ENCODE data around the gene PRKCQ.

PRKCQ gene

DNA sequence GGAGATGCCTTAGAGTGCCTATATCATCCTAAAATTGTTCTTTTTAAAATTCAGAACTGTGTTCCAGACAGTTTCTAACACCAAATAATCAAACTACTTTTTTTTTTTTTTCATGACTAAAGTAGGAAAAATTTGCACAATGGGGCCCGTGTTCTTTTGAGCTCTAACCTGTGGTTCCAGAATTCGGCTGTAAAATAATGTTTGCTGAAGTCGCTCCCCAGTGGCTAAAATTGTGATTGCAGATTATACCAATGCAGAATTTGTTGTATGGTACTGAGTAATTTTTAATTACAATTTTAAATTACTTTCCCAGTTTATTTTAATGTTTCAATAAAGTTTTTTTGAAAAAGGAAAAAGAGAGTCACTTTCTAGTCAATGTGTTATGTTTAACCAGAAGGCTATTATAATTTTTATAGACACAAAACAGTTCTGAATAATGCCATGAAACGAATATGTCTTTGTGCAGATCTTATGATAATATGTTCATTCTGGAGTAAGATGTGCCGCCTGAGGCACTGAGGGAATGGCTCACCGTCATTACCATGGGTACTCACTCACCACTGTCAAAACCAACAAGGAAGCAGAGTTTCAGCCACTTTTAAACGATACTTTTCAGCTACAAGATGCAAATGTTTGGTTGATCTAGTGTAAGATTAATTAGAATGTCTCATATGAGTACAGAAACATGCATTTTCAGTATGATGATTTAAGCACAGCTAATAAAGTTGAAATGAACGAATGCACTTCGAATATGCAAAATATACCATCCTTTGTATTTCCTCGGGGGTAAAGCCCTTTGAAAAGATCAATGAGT, 173.6 kb downstream of the PRKCQ start:
- no peak for DNase-seq (ENCODE audit: low spot score)
- Histone ChIP-seq H4K91ac (ENCODE audit: low read depth, low read length, poor library complexity) (no peak overlapping the region), H2BK15ac (ENCODE audit: low read length) (no peak overlapping the region), H3K4me1 (ENCODE audit: control insufficient read depth in 2 of 2, insufficient read depth in 1 of 2, low read depth in 1 of 2, low read length in 2 of 2) (no peaks in the 10 kb centered on the region), H2AFZ (ENCODE audit: low read length) (no peak overlapping the region), H2BK120ac (ENCODE audit: low read depth, low read length) (no peak overlapping the region), H3K14ac (ENCODE audit: low read length) (no peak overlapping the region), H3K18ac (ENCODE audit: low read length) (no peak overlapping the region), H2AK5ac (ENCODE audit: low read depth, low read length) (no peak overlapping the region), H3K9me3 (replicated peaks in 1 of 2; ENCODE audit: control insufficient read depth in 2 of 2, insufficient read depth in 1 of 2, low read depth in 1 of 2, low read length in 2 of 2) (peaks cover 0 to 4% of the 10 kb centered on the region in 2 donors), H3K4me2 (ENCODE audit: insufficient read depth, low read length, poor library complexity, severe bottlenecking) (no peak overlapping the region), H3K27me3 (ENCODE audit: control insufficient read depth in 3 of 3, insufficient read depth in 3 of 3, low read depth in 1 of 3, low read length in 3 of 3) (peaks cover 0 to 14% (median 6%) of the 10 kb centered on the region in 3 experiments), H3K4ac (ENCODE audit: low read length) (no peak overlapping the region), H3K9ac (ENCODE audit: low read depth, low read length, poor library complexity) (no peak overlapping the region), H4K8ac (ENCODE audit: low read depth, low read length) (no peak overlapping the region), H3K79me1 (ENCODE audit: low read depth, low read length) (no peaks in the 10 kb centered on the region), H2BK12ac (ENCODE audit: low read length) (no peak overlapping the region), H3K4me3 (ENCODE audit: low read length in 2 of 2) (no peak overlapping the region), H2BK5ac (ENCODE audit: low read length) (no peak overlapping the region), H3K23ac (ENCODE audit: low read depth, low read length, poor library complexity) (no peak overlapping the region), H3K36me3 (replicated peaks in 1 of 2; ENCODE audit: control insufficient read depth in 2 of 2, insufficient read depth in 2 of 2, low read length in 2 of 2) (peaks cover 0 to 2% of the 10 kb centered on the region in 2 donors), H3K27ac (replicated peaks; ENCODE audit: low read length) (no peak overlapping the region)
- WGBS, 2 donors (ENCODE audit: extremely low coverage in 2 of 2, insufficient read length in 2 of 2, insufficient replicate concordance in 1 of 2) = no CpG with 5 or more reads among the region's 10 CpGs

DNA sequence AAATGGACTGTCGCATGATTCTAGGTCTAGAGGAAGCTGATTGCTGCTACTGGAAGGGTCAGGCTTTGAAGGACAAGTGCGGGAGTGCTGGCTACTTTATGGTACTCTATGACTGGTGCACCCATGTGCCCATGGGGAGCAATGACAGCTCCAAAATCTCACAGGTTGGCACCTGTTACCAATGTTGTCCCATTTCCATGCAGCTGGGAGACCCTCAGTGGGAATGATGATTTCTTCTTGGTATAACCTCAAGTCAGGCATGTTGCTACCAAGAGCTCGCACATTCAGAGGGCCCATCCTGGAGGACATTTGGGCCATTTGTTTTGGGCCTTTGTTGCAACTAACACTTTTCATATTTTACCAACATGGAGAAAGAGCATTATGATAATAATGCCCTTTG, 174.4 kb downstream of the PRKCQ start:
- H2BK12ac ChIP-seq (ENCODE audit: low read length) = no peak overlapping the region
- H3K27ac ChIP-seq (replicated peaks; ENCODE audit: low read length) = no peak overlapping the region
- H3K4me1 ChIP-seq (ENCODE audit: control insufficient read depth in 2 of 2, insufficient read depth in 1 of 2, low read depth in 1 of 2, low read length in 2 of 2) = no peaks in the 10 kb centered on the region
- H2AK5ac ChIP-seq (ENCODE audit: low read depth, low read length) = no peak overlapping the region
- no peak overlapping the region for H2BK15ac ChIP-seq (ENCODE audit: low read length)
- H3K4ac ChIP-seq (ENCODE audit: low read length) = no peak overlapping the region
- H2AFZ ChIP-seq (ENCODE audit: low read length) = no peak overlapping the region
- H3K79me1 ChIP-seq (ENCODE audit: low read depth, low read length) = no peaks in the 10 kb centered on the region
- H3K27me3 ChIP-seq (ENCODE audit: control insufficient read depth in 3 of 3, insufficient read depth in 3 of 3, low read depth in 1 of 3, low read length in 3 of 3) = peaks cover 0 to 14% (median 6%) of the 10 kb centered on the region in 3 experiments
- H2BK5ac ChIP-seq (ENCODE audit: low read length) = no peak overlapping the region
- WGBS, 2 donors (ENCODE audit: extremely low coverage in 2 of 2, insufficient read length in 2 of 2, insufficient replicate concordance in 1 of 2) = no CpG with 5 or more reads among the region's 3 CpGs
- H3K14ac ChIP-seq (ENCODE audit: low read length) = no peak overlapping the region
- H3K23ac ChIP-seq (ENCODE audit: low read depth, low read length, poor library complexity) = no peak overlapping the region
- no peak overlapping the region for H4K8ac ChIP-seq (ENCODE audit: low read depth, low read length)
- DNase-seq (ENCODE audit: low spot score) = no peak
- H3K4me2 ChIP-seq (ENCODE audit: insufficient read depth, low read length, poor library complexity, severe bottlenecking) = no peak overlapping the region
- no peak overlapping the region for H4K91ac ChIP-seq (ENCODE audit: low read depth, low read length, poor library complexity)
- H3K9ac ChIP-seq (ENCODE audit: low read depth, low read length, poor library complexity) = no peak overlapping the region
- peaks cover 0 to 2% of the 10 kb centered on the region in 2 donors for H3K36me3 ChIP-seq (replicated peaks in 1 of 2; ENCODE audit: control insufficient read depth in 2 of 2, insufficient read depth in 2 of 2, low read length in 2 of 2)
- peaks cover 0 to 4% of the 10 kb centered on the region in 2 donors for H3K9me3 ChIP-seq (replicated peaks in 1 of 2; ENCODE audit: control insufficient read depth in 2 of 2, insufficient read depth in 1 of 2, low read depth in 1 of 2, low read length in 2 of 2)
- no peak overlapping the region for H3K4me3 ChIP-seq (ENCODE audit: low read length in 2 of 2)
- no peak overlapping the region for H3K18ac ChIP-seq (ENCODE audit: low read length)
- no peak overlapping the region for H2BK120ac ChIP-seq (ENCODE audit: low read depth, low read length)

DNA sequence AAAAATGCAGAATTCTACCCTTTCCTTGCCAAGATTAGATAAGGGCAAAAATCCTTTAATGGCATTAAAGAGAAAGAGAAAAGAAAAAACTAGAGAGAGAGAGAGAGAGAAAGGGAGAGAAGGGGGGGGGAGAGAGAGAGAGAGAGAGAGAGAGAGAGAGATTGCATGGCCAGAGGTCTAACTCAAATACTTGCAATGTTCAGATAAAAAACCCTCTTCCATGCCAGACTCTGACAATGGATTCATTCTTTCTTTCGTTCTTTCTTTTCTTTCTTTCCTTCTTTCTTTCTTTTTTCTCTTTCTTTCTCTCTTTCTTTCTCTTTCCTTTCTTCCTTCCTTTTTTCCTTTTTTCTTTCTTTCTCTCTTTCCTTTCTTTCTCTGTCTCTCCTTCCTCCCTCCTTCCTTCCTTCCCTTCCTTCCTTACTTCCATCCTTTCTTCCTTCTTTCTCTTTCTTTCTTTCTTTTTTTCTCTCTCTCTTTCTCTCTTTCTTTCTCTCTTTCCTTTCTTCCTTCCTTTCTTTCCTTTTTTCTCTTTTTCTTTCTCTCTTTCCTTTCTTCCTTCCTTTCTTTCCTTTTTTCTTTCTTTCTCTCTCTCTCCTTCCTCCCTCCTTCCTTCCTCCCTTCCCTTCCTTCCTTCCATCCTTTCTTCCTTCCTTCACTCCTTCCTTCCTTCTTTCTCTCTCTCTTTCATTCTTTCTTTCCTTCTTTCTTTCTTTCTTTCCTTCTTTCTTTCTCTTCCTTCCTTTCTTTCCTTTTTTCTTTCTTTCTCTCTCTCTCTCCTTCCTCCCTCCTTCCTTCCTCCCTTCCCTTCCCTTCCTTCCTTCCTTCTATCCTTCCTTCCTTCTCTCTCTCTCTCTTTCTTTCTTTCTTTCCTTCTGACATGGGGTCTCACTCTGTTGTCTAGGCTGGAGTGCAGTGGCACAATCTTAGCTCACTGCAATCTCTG, 175.7 kb downstream of the PRKCQ start:
- H3K27me3 ChIP-seq (ENCODE audit: control insufficient read depth in 3 of 3, insufficient read depth in 3 of 3, low read depth in 1 of 3, low read length in 3 of 3) = peaks cover 0 to 14% (median 6%) of the 10 kb centered on the region in 3 experiments
- H3K14ac ChIP-seq (ENCODE audit: low read length) = no peak overlapping the region
- no peak overlapping the region for H3K4me2 ChIP-seq (ENCODE audit: insufficient read depth, low read length, poor library complexity, severe bottlenecking)
- no peak overlapping the region for H4K91ac ChIP-seq (ENCODE audit: low read depth, low read length, poor library complexity)
- no peaks in the 10 kb centered on the region for H3K79me1 ChIP-seq (ENCODE audit: low read depth, low read length)
- H3K4me3 ChIP-seq (ENCODE audit: low read length in 2 of 2) = no peak overlapping the region
- no peak overlapping the region for H2BK15ac ChIP-seq (ENCODE audit: low read length)
- peaks cover 0 to 2% of the 10 kb centered on the region in 2 donors for H3K36me3 ChIP-seq (replicated peaks in 1 of 2; ENCODE audit: control insufficient read depth in 2 of 2, insufficient read depth in 2 of 2, low read length in 2 of 2)
- no peak overlapping the region for H2BK120ac ChIP-seq (ENCODE audit: low read depth, low read length)
- H2BK12ac ChIP-seq (ENCODE audit: low read length) = no peak overlapping the region
- H2AK5ac ChIP-seq (ENCODE audit: low read depth, low read length) = no peak overlapping the region
- peaks cover 0 to 4% of the 10 kb centered on the region in 2 donors for H3K9me3 ChIP-seq (replicated peaks in 1 of 2; ENCODE audit: control insufficient read depth in 2 of 2, insufficient read depth in 1 of 2, low read depth in 1 of 2, low read length in 2 of 2)
- no CpG with 5 or more reads among the region's 1 CpG for WGBS, 2 donors (ENCODE audit: extremely low coverage in 2 of 2, insufficient read length in 2 of 2, insufficient replicate concordance in 1 of 2)
- no peak for DNase-seq (ENCODE audit: low spot score)
- H3K4ac ChIP-seq (ENCODE audit: low read length) = no peak overlapping the region
- no peak overlapping the region for H4K8ac ChIP-seq (ENCODE audit: low read depth, low read length)
- H2AFZ ChIP-seq (ENCODE audit: low read length) = no peak overlapping the region
- no peak overlapping the region for H3K27ac ChIP-seq (replicated peaks; ENCODE audit: low read length)
- H2BK5ac ChIP-seq (ENCODE audit: low read length) = no peak overlapping the region
- H3K23ac ChIP-seq (ENCODE audit: low read depth, low read length, poor library complexity) = no peak overlapping the region
- H3K18ac ChIP-seq (ENCODE audit: low read length) = no peak overlapping the region
- no peak overlapping the region for H3K9ac ChIP-seq (ENCODE audit: low read depth, low read length, poor library complexity)
- H3K4me1 ChIP-seq (ENCODE audit: control insufficient read depth in 2 of 2, insufficient read depth in 1 of 2, low read depth in 1 of 2, low read length in 2 of 2) = no peaks in the 10 kb centered on the region

DNA sequence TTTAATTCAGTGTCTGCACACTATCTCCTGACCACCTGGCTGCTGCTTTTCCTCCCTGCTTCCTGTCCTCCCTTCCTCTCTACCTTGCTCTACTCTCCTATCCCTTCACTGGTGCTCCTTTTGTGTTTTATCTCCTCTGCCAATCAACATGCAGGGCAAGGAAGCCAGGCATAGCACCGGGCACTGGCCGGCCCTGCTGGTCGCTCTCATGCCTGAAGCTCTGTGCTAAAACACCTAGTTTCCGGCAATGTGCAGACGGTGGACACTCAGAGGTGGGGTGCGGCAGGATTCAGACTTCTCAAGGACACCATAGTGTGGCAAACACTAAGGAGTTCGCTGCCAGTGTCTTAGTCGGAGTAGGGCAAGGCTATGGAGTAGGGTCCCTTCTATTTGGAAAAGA, 177.1 kb downstream of the PRKCQ start:
- Histone ChIP-seq H4K91ac (ENCODE audit: low read depth, low read length, poor library complexity) (no peak overlapping the region), H3K4me3 (ENCODE audit: low read length in 2 of 2) (no peak overlapping the region), H2BK15ac (ENCODE audit: low read length) (no peak overlapping the region), H3K9me3 (replicated peaks in 1 of 2; ENCODE audit: control insufficient read depth in 2 of 2, insufficient read depth in 1 of 2, low read depth in 1 of 2, low read length in 2 of 2) (peaks cover 0 to 4% of the 10 kb centered on the region in 2 donors), H3K27ac (replicated peaks; ENCODE audit: low read length) (no peak overlapping the region), H2BK5ac (ENCODE audit: low read length) (no peak overlapping the region), H3K9ac (ENCODE audit: low read depth, low read length, poor library complexity) (no peak overlapping the region), H2BK12ac (ENCODE audit: low read length) (no peak overlapping the region), H3K36me3 (replicated peaks in 1 of 2; ENCODE audit: control insufficient read depth in 2 of 2, insufficient read depth in 2 of 2, low read length in 2 of 2) (peaks cover 0 to 2% of the 10 kb centered on the region in 2 donors), H3K4me2 (ENCODE audit: insufficient read depth, low read length, poor library complexity, severe bottlenecking) (no peak overlapping the region), H3K18ac (ENCODE audit: low read length) (no peak overlapping the region), H3K14ac (ENCODE audit: low read length) (no peak overlapping the region), H3K4ac (ENCODE audit: low read length) (no peak overlapping the region), H2BK120ac (ENCODE audit: low read depth, low read length) (no peak overlapping the region), H4K8ac (ENCODE audit: low read depth, low read length) (no peak overlapping the region), H3K23ac (ENCODE audit: low read depth, low read length, poor library complexity) (peak overlapping the region; percentile 59), H3K4me1 (ENCODE audit: control insufficient read depth in 2 of 2, insufficient read depth in 1 of 2, low read depth in 1 of 2, low read length in 2 of 2) (no peaks in the 10 kb centered on the region), H2AFZ (ENCODE audit: low read length) (no peak overlapping the region), H2AK5ac (ENCODE audit: low read depth, low read length) (no peak overlapping the region), H3K27me3 (ENCODE audit: control insufficient read depth in 3 of 3, insufficient read depth in 3 of 3, low read depth in 1 of 3, low read length in 3 of 3) (peaks cover 0 to 11% (median 6%) of the 10 kb centered on the region in 3 experiments), H3K79me1 (ENCODE audit: low read depth, low read length) (no peaks in the 10 kb centered on the region)
- DNase-seq (ENCODE audit: low spot score) = no peak
- no CpG with 5 or more reads among the region's 8 CpGs for WGBS, 2 donors (ENCODE audit: extremely low coverage in 2 of 2, insufficient read length in 2 of 2, insufficient replicate concordance in 1 of 2)
